NOMO-1 treated with DMSO at 0.1 percent for 48 hours (cell line): ENCODE measurements around the gene DIAPH1.

ENCODE experiments used
- DNase-seq: peaks from one replicate; lab custom pipeline; 2025; ENCODE audit not compliant: unreplicated experiment; lab: John Stamatoyannopoulos, UW

The DIAPH1 gene

DNA sequence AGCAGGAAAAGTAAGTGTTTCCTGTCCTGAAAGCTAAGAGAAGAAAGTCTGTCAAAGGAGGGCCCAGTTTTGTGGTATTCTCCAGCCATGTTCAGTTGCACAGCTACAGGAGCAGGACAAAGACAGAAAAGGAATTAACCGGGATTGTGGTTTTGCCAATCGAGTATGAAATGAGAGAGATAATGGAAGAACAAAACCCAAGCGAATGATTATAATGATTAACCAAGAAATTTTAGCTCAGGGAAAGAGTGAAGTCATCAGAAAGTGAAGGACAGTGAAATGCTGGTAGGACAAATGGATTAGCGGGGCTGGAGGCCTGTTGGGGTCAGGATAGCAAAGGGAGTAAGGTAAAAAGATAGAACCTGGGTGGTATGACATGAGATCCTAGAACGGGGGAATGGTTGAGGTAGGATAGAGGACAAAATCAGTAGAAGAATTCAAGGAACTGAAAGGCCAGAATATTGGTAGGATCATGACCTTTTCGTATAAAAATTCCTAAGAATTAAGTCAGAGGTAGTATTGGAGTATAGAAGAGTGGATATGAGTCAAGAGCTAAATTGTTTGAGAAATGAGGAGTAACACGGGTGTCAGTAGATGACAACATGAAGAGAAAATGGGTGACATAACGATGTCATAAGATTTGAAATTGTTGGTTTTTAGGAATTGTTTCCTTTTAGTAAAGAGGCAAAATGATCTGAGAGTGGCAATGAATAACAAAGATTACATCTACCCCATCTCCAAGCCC lies 52.8 kb downstream of the DIAPH1 start:
- no peak for DNase-seq

DNA sequence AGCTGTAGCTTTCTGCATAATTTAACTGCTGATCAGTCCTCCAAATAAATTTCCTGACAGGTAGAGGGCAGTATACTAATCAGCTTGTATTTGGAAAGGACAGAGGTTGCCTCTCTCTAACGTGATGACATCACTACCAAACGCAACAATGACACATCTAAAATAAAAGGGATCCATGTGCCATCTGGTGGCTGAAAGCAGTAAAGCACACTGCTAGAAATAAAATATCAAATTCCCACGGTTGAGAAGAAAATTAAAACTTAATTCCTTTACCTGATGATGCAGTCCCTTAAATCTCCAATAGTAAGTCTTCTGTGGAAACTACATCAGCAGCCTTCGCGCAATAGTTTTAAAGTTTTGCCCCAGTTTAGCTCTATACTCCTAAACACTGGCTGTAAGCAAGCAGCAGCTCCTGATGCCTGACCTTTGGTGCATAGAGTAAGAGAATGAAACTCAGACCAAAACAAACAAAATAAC lies 54.5 kb downstream of the DIAPH1 start:
- peak; percentile 88 for DNase-seq

DNA sequence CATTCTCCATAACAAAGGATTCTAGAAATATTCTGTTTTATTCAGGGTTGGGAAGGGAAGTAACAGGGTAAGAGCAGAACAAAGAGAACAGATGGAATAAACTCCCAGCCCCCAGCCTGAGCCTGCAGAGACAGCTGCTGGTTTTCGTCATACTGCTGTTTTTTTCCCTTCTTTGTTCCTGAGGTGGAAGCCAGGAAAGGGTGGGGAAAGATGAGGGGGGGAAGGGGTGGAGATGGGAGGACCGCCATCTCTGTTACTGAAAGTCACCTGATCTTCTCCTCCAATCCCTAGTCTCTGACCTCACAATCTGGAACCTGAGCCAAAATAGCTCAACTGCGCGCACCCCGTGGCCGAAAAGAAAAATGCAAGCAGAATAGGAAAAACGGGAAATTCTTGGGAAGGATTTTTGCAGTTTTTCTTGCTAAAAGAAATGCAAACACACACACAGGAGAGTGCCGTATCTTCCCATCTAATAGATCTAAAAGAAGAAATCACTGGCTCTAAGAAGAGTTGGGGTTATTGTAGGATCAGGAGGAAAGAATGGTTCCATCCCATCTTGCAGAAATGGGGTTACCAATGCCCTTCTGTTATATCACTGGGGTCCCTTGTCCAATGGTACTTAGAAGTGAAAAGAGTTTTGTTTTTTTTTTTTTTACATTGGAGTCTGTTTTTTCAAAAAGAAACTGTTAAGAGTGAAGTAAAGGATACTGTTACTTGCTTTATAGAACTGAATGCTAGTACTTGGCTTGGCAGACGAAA lies 57.9 kb downstream of the DIAPH1 start:
- no peak for DNase-seq

DNA sequence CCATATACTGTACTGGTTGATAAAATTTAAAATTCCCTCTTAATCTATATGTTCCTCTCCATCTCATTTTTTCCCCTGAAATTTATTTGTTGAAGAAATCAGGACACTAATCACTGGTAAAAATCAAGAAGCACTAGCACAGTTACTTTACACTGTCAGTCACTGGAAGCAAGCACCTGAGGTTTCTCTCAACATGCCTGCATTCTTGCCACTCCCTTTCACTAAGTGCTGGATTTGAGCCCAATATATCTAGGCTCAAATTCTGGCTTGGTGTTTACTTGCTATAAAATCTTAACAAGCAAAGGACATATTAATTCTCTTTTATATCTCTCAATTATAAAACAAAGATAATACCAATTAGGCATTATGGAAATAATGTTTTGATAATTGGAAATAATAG lies 58.6 kb downstream of the DIAPH1 start:
- DNase-seq: no peak

DNA sequence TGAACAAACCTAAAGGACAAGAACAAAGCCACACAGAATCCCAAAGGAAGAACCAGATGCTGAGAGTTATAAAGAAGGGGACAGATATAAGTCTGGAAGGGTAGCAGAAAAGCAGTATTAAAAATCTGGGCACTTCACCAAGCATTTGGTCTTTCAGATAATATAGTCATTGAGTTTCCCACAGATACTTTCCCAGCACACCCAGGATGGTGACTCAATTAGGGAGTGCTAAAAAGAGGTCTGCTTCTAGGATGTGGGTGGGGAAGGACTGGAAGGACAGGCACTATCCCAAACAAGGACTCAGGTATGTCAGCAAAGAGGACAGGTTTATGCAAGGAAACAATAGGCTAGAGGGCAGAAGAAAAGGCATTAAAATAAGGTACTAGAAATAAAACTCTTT lies 59.3 kb downstream of the DIAPH1 start:
- DNase-seq: no peak

DNA sequence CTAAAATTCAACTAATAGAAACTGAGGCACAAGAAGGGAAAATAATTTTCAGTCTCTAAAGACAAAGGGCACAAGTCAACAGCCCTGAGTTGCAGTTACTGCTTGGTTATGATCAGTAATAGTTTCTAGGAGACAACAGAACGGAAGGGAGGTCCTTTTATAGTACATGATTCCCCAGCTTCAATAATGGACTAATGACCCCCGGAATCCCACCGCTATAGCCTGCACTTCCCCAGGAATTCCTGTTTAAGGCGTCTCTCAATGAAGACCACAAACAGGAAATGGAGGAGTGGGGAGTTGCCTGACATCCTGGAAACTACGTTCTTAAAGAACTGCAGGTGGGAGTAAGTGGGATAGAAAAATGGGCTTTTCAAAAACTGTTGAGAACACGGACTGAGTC lies 60.6 kb downstream of the DIAPH1 start:
- DNase-seq: no peak

DNA sequence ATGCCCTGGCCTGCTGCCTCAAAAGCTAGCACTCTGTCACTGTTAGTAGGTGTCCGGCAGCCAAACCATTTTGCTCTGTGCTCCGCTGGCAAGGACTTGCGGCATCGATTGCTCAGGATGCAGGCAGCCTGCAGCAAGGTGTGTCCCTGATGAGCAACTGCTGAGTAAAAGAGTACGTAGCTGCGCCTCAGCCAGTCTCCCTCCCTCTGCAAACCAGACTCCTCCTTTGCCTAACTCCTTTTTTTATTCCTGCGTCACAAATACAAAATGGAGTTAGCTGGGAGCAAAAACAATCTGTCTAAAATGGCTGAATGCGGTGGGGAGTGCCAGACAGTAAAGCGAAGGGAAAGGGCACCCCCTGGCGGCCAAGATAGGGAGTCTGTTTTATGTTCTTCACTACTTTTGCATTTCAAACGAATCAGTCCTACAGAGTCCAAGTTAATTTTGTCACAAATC lies 61.1 kb downstream of the DIAPH1 start:
- peak; percentile 71 for DNase-seq

DNA sequence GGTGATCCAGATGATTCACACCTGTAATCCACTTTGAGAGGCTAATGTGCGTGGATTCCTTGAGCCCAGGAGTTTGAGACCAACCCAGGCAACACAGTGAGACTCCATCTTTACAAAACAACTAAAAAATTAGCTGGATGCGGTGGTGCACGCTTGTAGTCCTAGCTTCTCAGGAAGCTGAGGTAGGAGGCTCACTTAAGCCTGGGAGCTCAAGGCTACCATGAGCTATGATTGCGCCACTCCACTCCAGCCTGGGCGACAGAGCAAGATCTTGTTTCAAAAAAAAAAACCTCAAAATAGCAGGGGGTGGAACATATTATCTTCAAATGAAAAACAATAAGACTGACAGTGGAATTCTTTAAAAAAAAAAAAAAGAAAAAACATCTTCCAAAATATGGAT lies 70.9 kb downstream of the DIAPH1 start:
- no peak for DNase-seq

DNA sequence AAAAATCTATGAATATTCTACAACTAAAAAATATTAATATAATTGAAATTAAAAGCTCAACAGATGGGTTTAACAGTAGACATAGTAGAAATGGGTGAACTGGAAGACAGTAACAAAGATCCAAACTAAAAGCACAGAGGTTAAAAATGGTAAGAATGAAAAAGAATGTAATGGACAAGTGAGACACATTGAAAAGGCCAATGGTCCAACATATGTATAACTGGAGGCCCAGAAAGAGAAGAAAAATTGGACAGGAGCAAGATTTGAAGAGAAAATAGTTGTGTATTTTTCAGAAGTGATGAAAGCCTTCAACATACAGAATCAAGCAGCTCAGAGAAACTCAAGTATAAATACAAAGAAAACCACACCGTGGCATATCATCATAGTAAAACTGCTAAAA lies 71.3 kb downstream of the DIAPH1 start:
- no peak for DNase-seq

DNA sequence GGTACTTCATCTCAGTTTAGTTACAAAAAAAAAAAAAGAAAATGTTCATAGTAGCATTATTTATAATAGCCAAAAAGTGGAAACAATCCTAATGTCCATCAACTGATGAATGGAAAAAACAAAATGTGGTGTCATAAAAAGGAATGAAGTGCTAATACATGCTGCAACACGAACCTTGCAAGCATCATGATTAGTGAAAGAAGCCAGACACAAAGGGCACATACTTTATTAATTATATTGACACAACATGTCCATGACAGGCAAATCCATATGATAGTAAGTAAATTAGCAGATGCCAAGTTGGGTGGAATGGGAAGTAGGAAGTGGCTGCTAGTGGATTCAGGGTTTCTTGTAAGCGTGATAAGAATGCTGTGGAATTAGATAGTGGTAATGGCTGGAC lies 75.7 kb downstream of the DIAPH1 start:
- no peak for DNase-seq

DNA sequence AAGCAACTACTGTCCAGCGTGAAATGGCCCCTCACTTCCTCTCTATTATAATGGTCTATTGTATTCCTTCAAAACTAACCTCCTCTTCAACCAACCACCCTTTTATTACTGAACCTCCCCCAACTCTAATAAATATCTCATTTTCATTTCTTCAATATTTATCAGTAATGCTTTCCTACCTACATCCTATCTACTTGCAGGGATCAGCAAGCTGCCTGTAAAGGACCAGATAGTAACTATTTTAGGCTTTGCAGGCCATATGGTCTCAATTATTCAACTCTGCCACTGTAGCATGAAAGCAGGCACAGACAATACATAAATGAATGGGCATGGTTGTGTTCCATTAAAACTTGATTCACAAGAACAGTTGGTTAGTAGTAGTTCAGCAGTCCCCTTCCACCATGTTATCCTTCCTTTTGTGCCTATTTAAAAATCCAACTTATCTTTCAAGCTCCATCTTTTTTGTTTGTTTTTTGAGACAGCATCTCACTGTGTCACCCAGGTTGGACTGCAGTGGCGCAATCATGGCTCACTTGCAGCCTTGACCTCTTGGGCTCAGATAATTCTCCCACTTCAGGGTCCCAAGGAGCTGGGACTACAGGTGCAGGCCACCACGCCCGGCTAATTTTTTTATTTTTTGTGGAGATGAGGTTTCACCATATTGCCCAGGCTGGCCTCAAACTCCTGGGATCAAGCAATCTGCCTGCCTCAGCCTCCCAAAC lies 84.1 kb downstream of the DIAPH1 start:
- DNase-seq: no peak

DNA sequence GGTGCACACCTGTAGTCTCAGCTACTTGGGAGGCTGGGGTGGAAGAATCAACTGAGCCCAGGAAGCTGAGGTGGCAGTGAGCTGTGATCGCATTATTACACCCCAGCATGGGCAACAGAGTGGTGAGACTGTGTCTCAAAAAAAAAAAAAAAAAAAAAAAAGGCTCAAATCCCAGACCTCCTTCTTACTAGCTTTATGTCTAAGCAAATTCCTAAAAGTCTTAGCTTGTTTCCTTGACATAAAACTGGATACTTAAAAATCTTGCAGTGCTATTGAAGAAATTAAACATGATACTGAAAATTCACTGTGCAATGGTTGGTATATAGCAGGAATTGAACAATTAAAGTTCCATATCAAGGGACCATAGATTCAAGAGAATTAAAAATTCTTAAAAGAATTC lies 84.9 kb downstream of the DIAPH1 start:
- DNase-seq: no peak

DNA sequence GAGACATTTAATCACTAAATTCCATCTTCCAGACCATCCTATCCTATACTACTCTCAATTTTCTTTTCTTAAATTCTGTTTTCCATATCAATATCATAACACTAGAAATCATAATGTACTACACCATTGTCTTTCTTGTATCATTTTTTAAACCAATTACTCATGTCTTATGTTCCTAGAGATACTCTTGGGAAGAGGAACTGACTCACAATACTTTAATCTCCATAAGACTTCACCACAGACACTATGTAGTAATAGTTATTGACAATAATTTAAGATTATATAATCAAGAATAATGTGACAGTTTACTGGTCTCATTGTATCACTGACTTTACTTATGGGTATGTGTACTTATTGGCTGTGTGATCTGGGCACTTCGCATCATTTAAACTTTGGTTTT lies 86.1 kb downstream of the DIAPH1 start:
- DNase-seq: no peak

DNA sequence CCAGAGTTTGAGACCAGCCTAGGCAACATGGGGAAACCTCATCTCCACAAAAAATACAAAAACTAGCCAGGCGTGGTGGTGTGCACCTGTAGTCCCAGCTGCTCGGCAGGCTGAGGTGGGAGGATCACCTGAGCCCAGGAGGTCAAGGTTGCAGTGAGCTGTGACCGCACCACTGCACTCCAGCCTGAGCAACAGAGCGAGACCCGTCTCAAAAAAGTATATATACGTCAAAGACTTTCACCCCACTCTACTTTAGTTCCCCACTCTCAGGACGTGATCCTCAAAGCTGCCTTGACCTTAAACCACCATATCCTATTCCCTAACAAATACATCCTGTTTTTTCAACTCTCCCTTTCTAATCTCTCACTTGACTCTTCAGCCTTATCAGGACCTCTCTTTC lies 88.9 kb downstream of the DIAPH1 start:
- DNase-seq: no peak

DNA sequence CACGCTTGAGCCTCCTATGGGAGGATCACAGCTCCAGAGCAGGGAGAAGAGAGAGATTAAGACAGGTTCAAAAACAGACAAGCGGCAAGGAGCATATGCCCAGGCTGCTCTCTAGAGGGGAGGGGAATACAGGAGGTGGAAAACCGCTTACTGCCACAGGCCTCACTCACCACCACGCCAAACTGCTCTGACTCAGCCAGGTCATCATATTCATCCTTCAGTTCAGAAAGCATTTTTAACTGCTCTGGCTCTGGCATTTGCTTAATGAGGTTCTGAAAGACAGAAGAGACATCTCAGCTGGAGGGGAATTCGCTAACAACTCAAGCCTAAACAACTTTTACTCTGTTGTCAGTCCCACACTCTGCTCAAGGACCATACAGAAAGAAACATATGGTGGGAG lies 89.8 kb downstream of the DIAPH1 start:
- DNase-seq: no peak

DNA sequence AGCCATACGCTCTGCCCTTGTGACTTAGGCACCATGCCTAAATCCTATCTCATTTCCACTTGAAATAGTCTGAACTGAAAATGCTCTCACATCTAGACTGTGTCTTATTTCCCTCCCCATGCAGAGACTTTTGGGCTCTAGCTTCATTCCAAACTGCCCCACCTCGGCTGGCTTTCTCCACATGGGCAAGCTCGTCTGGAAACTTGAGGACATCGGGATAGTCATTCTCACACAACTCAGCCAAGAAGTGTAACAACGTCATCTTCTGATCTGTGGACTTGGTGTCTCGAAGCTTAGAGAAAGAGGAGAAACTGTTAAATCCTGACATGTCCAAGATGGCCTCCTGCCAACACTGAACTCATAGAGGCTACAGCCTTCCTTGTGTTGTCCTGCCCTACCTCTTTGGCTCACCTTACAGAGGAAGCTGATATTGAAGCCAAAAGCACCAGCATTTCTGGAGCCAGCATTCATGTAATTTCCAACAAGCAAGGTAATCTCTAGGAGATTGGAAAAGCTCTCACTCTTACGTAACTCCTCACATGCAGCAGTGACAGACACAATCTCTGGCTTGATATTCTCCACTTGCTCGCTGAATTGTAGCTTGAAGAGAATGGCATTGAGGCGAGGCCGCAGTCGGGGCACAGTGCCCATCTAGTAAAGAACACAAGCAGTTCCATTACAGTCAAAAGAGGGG lies 90.4 kb downstream of the DIAPH1 start:
- DNase-seq: no peak

DNA sequence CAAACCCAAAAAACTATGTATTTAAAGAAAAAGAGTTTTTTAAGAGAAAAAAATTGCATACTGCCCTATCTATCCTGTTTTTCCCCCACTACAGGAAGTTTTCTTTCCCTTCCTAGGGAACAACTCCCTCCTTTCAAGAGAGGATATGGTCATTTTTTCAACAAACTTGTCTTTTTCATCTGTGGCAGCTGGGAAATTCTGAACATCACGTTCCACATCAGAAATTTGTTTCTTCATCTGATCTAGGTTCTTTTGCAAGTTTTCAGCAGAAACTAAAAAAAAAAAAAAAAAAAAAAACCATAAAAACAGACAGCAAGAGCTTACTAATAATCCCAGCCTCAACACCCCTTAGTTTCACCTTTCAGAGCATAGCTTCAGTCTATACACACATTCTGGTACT lies 91.4 kb downstream of the DIAPH1 start:
- DNase-seq: no peak

DNA sequence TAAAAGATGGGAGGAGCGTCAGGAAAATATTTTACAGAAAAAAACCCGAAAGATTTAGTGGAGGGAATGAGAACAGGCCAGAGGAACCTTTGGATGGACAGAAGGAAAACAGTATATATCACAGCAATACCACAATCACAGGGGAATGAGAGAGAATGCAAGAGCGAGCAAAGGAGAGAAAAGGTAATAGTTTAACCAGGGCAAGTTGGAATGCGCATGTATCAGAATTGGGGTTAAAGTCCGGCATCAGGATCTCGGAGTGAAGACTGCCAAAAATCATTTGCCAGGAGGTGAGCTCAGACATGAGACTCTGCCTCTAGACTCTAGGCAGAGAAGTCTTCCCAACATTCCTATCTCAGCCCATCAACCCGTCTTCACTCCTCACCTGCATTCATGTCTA lies 93.1 kb downstream of the DIAPH1 start:
- no peak for DNase-seq

DNA sequence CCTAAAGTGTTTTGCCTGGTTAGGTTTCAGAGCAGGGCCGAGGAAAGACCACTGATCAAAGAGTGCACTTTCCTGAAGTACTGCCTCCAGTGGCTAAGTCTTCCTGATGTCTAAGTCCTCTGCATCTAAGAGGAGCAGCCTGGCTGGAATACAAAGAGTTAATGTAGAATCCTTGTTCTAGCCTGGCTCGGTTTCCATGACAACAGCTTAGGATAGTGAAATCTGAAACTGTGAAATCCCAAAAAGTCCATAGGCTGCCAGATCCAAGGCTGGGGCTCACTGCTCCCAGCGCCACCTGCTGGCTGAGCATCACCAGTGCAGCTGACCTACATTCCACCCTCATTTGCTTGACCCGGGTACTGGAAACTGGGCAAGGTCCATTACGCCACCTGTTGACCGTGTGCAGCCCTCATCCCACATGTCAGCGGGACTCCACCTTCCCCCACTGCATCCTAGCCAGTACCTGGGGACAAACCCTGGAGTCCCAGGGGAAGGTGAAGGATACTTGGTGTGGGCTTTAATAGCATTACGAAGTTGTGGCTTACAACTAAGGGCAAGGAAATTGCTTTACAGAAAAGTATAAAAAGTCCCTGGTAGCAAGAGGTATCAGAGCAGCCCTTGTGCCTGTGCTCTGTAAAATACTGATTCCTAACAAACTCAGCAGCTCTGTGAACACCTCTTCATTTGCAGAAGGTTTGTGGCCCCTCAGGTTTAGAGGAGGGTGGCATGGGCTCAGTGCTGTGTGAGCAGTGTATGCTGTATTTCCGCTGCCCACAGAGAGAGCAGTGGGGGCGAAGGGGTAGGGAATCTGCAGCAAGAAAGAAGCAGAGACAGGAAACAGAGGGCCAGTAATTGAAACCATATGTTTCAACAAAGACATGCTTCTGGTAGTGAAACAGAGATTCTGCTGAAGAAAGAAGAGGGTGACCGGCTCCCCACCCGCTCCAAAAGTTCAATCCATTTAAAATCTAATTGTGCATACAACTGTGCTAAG lies 93.9 kb downstream of the DIAPH1 start:
- DNase-seq: peak; percentile 45

DNA sequence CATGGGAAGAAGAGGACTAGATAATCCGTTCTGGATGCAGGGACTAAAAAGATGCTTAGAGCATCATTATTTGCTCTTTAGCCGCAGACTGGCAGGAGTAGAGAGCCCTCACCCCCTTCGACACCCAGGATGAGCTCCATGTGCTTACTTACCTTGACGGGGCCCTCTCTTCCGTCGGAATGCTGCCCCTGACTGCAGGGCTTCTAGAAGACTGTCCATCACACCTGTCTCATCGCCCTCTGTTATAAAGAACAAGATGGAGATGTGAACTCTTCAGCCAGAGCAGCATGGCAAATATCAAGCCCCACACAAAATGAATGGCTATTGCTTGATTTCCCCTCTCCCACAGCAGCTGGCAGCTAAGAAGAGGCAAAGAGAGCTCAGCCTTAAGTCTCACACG lies 94.8 kb downstream of the DIAPH1 start:
- no peak for DNase-seq
